NB4 (cell line): ENCODE results near the gene MRPL4.

Source experiments
- POLR2A ChIP-seq: IDR thresholded peaks from 2 replicates; pipeline ENCODE4 v1.6.1; 2011; ENCODE audit warnings: mild to moderate bottlenecking; ENCODE audit not compliant: insufficient read length; ENCODE audit errors: extremely low read depth
- TF ChIP-seq, protein P1 (sequence below): IDR thresholded peaks from 2 replicates; pipeline ENCODE4 v1.6.1; 2011; ENCODE audit warnings: low read depth, low read length
- TF ChIP-seq, protein P2 (sequence below): IDR thresholded peaks from one replicate; pipeline ENCODE4 v1.5.1; 2012; ENCODE audit warnings: low read depth, low read length

DNA sequence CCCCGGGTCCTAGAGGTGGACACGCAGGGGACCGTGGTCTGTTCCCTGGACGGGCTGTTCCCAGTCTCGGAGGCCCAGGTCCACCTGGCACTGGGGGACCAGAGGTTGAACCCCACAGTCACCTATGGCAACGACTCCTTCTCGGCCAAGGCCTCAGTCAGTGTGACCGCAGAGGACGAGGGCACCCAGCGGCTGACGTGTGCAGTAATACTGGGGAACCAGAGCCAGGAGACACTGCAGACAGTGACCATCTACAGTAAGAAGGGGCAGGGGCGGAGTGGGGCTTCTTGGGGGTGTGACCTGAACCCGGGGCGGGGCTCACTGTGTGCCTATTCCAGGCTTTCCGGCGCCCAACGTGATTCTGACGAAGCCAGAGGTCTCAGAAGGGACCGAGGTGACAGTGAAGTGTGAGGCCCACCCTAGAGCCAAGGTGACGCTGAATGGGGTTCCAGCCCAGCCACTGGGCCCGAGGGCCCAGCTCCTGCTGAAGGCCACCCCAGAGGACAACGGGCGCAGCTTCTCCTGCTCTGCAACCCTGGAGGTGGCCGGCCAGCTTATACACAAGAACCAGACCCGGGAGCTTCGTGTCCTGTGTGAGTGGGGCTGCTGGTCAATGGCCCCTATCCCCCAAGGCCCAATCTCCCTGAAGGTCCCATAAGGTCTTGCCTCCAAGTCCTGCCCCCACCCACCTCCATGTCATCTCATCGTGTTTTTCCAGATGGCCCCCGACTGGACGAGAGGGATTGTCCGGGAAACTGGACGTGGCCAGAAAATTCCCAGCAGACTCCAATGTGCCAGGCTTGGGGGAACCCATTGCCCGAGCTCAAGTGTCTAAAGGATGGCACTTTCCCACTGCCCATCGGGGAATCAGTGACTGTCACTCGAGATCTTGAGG, 32.3 kb downstream of the MRPL4 start:
- TF ChIP-seq, protein P1, sequence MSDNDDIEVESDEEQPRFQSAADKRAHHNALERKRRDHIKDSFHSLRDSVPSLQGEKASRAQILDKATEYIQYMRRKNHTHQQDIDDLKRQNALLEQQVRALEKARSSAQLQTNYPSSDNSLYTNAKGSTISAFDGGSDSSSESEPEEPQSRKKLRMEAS = no peak
- TF ChIP-seq, protein P2, sequence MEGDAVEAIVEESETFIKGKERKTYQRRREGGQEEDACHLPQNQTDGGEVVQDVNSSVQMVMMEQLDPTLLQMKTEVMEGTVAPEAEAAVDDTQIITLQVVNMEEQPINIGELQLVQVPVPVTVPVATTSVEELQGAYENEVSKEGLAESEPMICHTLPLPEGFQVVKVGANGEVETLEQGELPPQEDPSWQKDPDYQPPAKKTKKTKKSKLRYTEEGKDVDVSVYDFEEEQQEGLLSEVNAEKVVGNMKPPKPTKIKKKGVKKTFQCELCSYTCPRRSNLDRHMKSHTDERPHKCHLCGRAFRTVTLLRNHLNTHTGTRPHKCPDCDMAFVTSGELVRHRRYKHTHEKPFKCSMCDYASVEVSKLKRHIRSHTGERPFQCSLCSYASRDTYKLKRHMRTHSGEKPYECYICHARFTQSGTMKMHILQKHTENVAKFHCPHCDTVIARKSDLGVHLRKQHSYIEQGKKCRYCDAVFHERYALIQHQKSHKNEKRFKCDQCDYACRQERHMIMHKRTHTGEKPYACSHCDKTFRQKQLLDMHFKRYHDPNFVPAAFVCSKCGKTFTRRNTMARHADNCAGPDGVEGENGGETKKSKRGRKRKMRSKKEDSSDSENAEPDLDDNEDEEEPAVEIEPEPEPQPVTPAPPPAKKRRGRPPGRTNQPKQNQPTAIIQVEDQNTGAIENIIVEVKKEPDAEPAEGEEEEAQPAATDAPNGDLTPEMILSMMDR = no peak
- TF ChIP-seq POLR2A = no peak
